Measurements from ENCODE around the gene BABAM2. TPM values are rescaled to one million over a fixed set of nuclear protein-coding genes. Genes with fewer than 3 reads are reported as not detected.

BABAM2 gene
- total RNA-seq, 1 donor from 2014 or later = 46.7 TPM

DNA sequence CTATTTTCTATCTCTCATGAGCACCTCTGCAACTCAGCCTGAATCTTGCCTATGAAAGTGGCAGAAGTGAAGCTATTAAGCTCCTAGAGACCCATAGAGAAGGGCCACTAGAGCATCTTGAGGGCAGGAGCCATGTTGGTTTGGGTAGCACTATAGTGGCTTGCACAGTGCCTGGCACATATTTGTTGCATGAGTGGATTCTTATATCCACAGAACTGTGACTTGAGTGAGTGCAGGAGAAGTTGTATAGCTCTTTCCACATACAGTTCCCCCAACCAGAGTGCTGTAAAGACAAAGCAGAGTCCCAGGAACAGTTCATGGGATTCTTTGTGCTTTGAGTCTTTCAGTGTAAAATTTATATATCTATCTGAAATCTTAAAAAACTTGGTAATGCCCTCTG is 296.7 kb downstream of the BABAM2 start:
- H3K27me3 Mint-ChIP-seq = no peaks in the 10 kb centered on the region
- no peak overlapping the region for H3K27ac Mint-ChIP-seq
- no peak for DNase-seq
- H3K4me1 Mint-ChIP-seq = no peaks in the 10 kb centered on the region
- intact Hi-C loops (cut with micrococcal nuclease) = no loop called here
- peaks cover 4% of the 10 kb centered on the region for H3K9me3 Mint-ChIP-seq
- H3K4me3 Mint-ChIP-seq = no peak overlapping the region
- H3K36me3 Mint-ChIP-seq (ENCODE audit: low read depth) = peaks cover 5% of the 10 kb centered on the region

DNA sequence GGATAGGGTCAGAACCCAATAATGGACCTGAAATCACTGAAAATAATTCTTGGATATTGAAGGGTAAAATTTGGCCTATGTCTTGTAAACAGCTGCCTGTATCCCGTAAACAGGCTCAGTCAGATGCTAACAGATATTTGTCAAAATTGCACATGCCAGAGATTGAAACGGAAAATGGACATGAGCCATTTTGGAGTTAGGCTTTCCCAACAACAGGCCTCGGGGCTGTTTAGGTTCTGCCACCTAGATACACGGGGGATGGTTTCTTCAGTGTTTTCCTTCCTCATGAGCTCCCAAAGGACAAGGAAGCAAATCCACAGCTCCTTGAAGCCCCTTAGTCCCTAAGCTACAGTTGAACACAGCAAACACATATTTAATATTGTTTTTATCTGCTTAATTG is 297.9 kb downstream of the BABAM2 start:
- Mint-ChIP-seq H3K4me1 (no peaks in the 10 kb centered on the region), H3K27ac (no peak overlapping the region)

DNA sequence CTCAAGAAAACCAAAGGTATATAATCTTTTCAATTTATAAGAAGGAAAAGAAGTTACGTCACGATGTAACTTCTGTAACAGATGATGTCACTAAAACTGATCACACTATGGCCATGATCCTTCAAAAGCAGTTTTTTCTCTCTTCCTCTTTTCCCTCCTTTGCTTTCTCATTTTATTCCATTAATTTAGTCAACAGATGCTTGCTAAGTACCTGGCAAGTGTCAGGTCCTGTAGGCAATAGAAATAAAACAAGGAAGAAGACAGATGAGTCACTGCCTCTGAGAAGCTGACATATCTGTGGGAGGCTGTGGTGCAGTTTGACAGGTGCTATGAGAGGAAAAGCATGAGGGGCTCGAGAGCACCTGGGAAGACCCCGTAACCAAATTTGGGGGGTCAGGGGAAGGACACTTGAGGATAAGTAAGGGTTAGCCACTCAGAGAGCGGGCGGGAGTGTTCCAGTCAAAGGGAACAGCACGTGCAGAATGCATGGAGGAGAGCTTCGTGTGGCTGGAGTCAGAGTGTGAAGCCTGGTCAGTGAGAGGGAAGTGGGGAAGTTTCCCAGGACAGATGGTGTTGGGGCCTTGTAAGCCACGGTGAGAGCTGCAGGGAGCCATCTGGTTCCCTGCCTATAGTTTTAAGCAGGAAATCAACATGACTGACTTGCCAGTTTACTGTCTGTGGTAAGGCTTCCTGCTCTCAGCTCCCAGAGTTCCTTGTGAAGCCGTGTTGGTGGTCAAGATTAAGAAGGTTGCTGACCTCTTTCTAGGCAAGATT is 303.3 kb downstream of the BABAM2 start:
- H3K4me3 Mint-ChIP-seq = no peak overlapping the region
- peaks cover 4% of the 10 kb centered on the region for H3K9me3 Mint-ChIP-seq
- H3K27ac Mint-ChIP-seq = no peak overlapping the region
- H3K36me3 Mint-ChIP-seq (ENCODE audit: low read depth) = peaks cover 4% of the 10 kb centered on the region
- intact Hi-C loops (cut with micrococcal nuclease) = no loop called here
- H3K27me3 Mint-ChIP-seq = no peaks in the 10 kb centered on the region
- H3K4me1 Mint-ChIP-seq = peaks cover 13% of the 10 kb centered on the region
- no peak for DNase-seq

More for the DNA sequence above, 297.9 kb downstream of the BABAM2 start:
- Mint-ChIP-seq H3K9me3 (peaks cover 4% of the 10 kb centered on the region), H3K36me3 (ENCODE audit: low read depth) (peaks cover 5% of the 10 kb centered on the region), H3K4me3 (no peak overlapping the region), H3K27me3 (no peaks in the 10 kb centered on the region)
- no peak for DNase-seq
- intact Hi-C loops (cut with micrococcal nuclease) = no loop called here

DNA sequence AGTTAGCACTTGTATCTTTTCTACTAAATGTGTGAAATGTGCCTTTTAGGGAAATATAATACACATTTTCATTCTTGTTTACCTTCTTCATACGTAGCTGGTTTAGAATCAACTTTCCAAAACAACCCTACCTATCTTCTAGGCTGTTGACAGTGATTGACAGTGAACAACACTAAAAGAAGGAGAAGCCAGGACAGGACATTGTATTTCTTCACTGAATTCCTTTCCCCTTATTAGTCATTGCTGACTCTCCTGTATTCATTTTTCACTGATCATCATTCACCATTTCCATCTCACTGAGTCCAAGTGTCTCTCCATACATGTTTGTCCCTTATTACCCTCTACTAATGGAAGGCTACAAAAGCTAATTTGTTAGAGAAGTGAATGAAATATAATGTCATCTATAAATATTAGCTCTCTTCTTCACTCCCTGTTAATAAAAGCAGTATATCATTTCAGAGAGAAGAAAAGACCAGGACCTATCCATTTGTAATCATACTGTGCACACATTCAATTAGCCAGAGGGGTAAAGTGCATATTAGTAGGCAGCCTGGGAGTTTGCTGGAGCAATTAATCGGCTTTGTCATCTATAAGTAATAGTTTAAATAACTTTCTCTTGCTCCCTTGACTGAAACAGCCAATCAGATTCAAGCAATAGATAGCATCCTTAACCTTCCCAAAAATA is 309.6 kb downstream of the BABAM2 start:
- Mint-ChIP-seq H3K36me3 (ENCODE audit: low read depth) (peaks cover 8% of the 10 kb centered on the region), H3K4me3 (no peak overlapping the region), H3K27ac (no peak overlapping the region), H3K4me1 (peaks cover 6% of the 10 kb centered on the region), H3K9me3 (no peaks in the 10 kb centered on the region), H3K27me3 (no peaks in the 10 kb centered on the region)
- intact Hi-C loops (cut with micrococcal nuclease) = no loop called here
- no peak for DNase-seq

DNA sequence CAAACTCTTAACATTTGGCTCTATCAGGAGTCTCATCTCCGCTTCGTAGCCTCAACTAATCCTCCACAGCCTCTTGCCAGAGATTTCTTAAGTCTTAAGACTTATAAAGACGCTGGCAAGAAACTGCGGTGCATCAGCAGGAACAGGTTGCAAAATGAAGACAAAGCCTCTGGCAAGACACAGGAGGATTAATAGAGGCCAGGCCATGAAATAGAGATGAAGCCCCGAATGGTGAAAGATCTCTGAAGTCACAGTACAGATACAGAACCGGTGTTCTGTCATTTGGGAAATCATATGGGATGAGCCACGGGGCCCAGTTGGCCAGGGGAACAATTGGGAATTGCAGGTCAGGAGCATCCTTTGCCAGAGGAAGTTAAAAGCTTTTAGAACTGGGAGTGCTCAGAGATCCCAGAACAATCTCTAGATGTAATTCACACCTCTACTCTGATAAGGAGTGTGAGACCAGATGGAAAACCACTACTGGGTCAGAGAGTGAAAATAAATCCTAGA is 311.2 kb downstream of the BABAM2 start:
- Mint-ChIP-seq H3K27me3 (peaks cover 2% of the 10 kb centered on the region), H3K27ac (no peak overlapping the region), H3K4me1 (peaks cover 6% of the 10 kb centered on the region), H3K4me3 (no peak overlapping the region), H3K9me3 (no peaks in the 10 kb centered on the region), H3K36me3 (ENCODE audit: low read depth) (peaks cover 9% of the 10 kb centered on the region)
- DNase-seq = no peak
- intact Hi-C loops (cut with micrococcal nuclease) = no loop called here

DNA sequence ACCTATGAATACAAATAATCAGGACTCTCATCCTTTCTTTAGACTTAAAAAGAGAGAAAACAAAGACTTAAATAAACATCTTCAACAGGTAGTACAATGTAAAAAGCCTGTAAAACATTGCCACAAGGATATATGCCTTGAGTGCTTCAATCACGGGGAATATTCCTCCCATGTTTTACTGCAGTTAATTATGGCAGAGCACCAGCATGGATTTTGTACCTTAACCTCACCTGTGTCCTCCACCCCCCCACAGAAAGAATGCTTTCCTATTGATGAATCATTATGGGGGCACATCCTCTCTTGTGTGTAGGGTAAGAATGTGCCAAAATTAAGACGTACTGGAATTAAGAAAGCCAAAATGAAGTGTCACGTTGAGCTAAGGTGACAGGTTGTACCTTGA is 312.2 kb downstream of the BABAM2 start:
- Mint-ChIP-seq H3K27ac (no peak overlapping the region), H3K4me1 (no peaks in the 10 kb centered on the region), H3K36me3 (ENCODE audit: low read depth) (peaks cover 6% of the 10 kb centered on the region), H3K9me3 (no peaks in the 10 kb centered on the region), H3K4me3 (no peak overlapping the region), H3K27me3 (peaks cover 2% of the 10 kb centered on the region)
- DNase-seq = no peak
- intact Hi-C loops (cut with micrococcal nuclease) = no loop called here

DNA sequence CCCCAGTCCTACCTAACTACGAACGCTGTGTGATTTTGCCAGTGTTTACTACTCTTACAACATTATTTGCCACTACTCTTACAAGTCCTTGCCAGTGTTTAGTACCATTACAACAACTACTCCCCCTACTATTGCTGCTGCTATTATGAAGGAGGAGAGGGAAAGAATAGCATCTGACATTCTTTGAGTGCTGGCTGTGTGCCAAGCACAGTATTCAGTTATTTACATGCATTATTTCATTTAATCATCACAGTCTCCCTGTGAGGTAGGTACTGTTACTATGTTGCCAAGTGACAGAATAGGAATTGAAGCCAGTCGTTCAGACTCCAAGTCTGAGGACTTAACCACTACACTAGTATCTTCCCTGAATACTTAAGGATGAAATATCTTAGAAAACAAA is 316.2 kb downstream of the BABAM2 start:
- Mint-ChIP-seq H3K9me3 (no peaks in the 10 kb centered on the region), H3K4me3 (no peak overlapping the region), H3K4me1 (no peaks in the 10 kb centered on the region), H3K36me3 (ENCODE audit: low read depth) (peaks cover 6% of the 10 kb centered on the region), H3K27me3 (peaks cover 2% of the 10 kb centered on the region), H3K27ac (no peak overlapping the region)
- intact Hi-C loops (cut with micrococcal nuclease) = no loop called here
- no peak for DNase-seq

DNA sequence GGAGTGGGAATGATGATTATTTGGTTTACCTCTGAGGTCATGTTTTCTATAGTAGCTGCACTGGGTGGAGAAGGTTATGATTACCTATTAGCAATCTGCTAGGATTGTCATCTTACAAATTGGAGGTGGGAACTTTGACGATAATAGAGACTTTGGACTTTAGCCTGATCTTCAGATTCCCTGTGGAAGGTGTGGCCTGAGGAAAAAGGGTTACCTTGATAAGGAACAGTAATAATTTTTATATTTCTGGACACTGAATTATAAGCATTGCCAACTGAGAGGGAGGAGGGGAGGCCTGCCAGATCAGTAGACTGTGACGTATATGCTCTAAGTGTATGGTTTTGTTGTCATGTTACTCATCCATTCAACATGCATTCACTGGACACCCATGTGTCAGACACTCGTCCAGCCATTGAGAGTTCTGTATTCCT is 318.7 kb downstream of the BABAM2 start:
- intact Hi-C loops (cut with micrococcal nuclease) = no loop called here
- peaks cover 1% of the 10 kb centered on the region for H3K36me3 Mint-ChIP-seq (ENCODE audit: low read depth)
- peaks cover 2% of the 10 kb centered on the region for H3K27me3 Mint-ChIP-seq
- no peak overlapping the region for H3K27ac Mint-ChIP-seq
- no peaks in the 10 kb centered on the region for H3K9me3 Mint-ChIP-seq
- no peaks in the 10 kb centered on the region for H3K4me1 Mint-ChIP-seq
- DNase-seq = no peak
- H3K4me3 Mint-ChIP-seq = no peak overlapping the region

DNA sequence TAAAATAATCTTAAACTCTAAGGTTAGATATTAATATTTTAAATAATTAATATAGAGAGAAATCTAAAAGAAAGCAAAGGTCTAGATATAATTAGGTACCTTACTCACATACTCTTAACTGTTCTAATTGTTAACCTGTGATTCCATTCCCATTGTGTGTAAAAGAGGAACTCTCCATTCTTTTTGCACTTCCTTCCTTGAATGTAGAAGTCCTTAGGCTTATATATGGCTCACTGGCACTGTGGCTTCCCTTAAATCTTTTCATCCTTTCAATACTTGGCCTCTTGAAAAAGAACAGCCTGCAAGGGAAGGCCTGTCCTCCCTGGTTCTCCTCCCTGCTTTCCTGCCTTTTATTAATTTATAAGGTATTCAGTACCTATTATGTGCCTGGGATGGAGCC is 319.3 kb downstream of the BABAM2 start:
- Mint-ChIP-seq H3K4me1 (no peaks in the 10 kb centered on the region), H3K36me3 (ENCODE audit: low read depth) (peaks cover 1% of the 10 kb centered on the region), H3K4me3 (no peak overlapping the region), H3K27me3 (peaks cover 2% of the 10 kb centered on the region), H3K27ac (no peak overlapping the region), H3K9me3 (no peaks in the 10 kb centered on the region)
- intact Hi-C loops (cut with micrococcal nuclease) = no loop called here
- DNase-seq = no peak

DNA sequence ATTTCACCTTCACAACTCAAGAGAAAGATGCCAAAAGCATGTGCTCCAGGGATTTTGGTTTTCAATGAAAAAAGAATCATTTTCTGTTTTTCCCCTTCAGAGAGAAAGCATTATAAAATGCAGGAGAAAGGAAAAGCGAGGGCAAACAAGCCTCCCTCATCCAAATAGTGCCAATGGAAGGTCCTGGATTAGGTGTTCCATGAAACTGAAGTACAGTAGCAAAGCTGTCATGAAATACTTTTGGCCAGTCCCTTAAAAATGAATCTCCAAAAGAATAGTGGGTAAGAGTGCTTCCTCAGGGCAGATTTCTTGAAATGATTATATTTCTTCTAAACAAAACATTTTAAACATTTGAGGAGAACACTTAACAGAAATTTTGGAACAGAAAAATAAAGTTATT is 320.0 kb downstream of the BABAM2 start:
- intact Hi-C loops (cut with micrococcal nuclease) = no loop called here
- Mint-ChIP-seq H3K36me3 (ENCODE audit: low read depth) (peaks cover 1% of the 10 kb centered on the region), H3K4me3 (no peak overlapping the region), H3K27ac (no peak overlapping the region), H3K9me3 (no peaks in the 10 kb centered on the region), H3K4me1 (no peaks in the 10 kb centered on the region), H3K27me3 (peaks cover 2% of the 10 kb centered on the region)
- no peak for DNase-seq

DNA sequence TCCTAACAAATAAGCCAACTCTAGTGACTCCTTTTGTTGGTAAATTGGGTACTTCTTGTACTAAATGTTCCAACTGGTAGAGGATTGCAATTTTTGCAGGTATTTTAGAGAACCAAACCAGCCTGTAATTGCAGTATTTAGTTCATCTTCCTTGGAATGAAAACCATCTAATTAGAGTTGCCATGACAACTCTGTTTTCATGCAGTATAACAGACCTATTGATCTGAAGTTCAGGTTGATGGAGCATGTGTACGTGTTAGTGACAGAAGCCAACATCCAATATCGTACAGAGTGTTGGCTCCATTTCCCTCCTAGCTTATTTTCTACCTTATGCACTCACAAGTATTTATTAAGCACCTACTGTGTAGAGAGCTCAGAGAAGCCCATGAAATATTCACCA is 325.8 kb downstream of the BABAM2 start:
- Mint-ChIP-seq H3K9me3 (no peaks in the 10 kb centered on the region), H3K36me3 (ENCODE audit: low read depth) (peaks cover 3% of the 10 kb centered on the region)

DNA sequence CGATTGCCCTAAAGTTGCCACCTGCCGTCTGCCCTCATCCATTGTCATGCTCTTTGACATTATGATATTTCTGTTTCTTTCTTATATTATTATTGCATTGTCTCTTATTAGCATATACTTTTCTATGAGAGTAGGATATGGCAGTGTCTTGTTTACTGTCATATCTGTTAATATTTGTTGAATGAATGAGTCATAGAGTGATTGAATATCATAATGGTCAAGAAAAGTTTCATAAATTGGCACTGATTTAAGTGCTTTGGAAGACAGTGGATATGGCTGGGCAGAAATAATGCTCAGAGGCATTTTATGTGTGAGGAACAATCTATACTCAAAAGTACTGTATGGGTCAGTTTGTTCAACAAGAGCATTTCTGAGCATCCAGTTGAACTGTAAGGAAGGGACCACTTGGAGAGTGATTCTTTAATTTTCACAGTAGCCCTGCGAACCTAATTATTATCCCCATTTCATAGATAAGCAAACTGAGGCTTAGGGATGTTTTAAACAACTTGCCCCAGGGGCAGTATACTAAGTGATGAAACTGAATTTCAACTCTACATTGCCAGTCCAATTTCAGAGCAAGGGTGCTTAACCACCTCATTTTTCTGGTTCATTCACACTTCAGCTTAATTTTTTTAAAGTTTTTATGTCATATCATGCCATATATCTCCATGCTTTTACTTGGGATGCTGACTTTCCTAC is 326.7 kb downstream of the BABAM2 start:
- H3K36me3 Mint-ChIP-seq (ENCODE audit: low read depth) = peaks cover 3% of the 10 kb centered on the region
- DNase-seq = no peak
- no peak overlapping the region for H3K4me3 Mint-ChIP-seq
- intact Hi-C loops (cut with micrococcal nuclease) = no loop called here
- H3K27me3 Mint-ChIP-seq = peaks cover 3% of the 10 kb centered on the region
- no peak overlapping the region for H3K27ac Mint-ChIP-seq
- no peaks in the 10 kb centered on the region for H3K9me3 Mint-ChIP-seq
- H3K4me1 Mint-ChIP-seq = peaks cover 4% of the 10 kb centered on the region

More for the DNA sequence above, 325.8 kb downstream of the BABAM2 start:
- H3K4me1 Mint-ChIP-seq = peaks cover 4% of the 10 kb centered on the region
- intact Hi-C loops (cut with micrococcal nuclease) = no loop called here
- no peak for DNase-seq
- H3K27ac Mint-ChIP-seq = no peak overlapping the region
- peaks cover 3% of the 10 kb centered on the region for H3K27me3 Mint-ChIP-seq
- no peak overlapping the region for H3K4me3 Mint-ChIP-seq

DNA sequence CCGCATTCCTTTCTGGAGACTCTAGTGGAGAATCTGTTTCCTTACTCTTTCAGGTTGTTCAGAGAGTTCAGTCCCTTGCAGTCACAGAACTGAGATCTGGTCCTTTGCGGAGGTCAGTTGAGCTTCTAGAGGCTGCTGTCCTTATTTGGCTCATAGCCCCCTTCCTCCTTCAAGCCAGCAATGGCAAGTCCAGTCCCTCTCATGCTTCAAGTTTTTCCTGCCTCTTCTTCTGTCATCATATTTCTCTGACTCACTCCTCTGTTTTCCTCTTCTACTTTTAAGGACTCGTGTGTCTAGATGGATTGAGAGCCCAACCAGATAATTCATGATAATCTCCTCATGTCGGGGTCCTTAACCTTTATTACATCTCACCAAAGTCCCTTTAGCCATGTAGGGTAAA is 328.6 kb downstream of the BABAM2 start:
- no peak overlapping the region for H3K4me3 Mint-ChIP-seq
- H3K9me3 Mint-ChIP-seq = no peaks in the 10 kb centered on the region
- peaks cover 4% of the 10 kb centered on the region for H3K36me3 Mint-ChIP-seq (ENCODE audit: low read depth)
- DNase-seq = no peak
- intact Hi-C loops (cut with micrococcal nuclease) = no loop called here
- H3K27ac Mint-ChIP-seq = no peak overlapping the region
- H3K27me3 Mint-ChIP-seq = peaks cover 3% of the 10 kb centered on the region
- peaks cover 4% of the 10 kb centered on the region for H3K4me1 Mint-ChIP-seq

DNA sequence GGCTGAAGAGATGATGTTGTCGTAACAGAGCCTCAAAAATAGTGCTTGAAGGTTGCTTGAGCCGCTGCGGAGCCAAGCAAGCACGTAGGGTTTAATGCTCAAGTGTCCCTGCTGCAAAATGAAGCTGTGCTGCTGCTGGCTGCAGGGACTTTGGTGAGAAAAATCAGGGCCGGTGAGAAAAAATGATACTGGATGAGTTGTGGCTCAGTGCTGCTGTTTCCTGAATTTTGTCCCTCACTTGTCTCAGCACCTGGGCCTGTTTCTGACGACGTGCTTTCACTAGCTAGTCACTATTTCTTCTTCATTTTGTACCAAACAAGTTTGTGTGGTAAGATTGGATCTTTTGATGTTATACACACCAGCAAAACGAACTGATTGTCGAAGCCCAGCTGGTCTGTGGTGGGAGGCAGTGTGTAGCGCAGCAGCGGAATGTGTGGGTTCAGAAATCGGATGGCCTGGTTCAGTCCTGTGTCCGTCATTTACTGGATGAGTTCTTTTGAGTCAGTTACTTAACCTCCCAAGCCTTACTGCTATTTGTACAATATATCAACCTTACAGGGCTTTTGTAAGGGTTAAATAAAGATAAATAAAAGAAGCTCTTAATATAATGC is 329.3 kb downstream of the BABAM2 start:
- DNase-seq = no peak
- intact Hi-C loops (cut with micrococcal nuclease) = no loop called here
- H3K27me3 Mint-ChIP-seq = peaks cover 3% of the 10 kb centered on the region
- peaks cover 4% of the 10 kb centered on the region for H3K36me3 Mint-ChIP-seq (ENCODE audit: low read depth)
- H3K9me3 Mint-ChIP-seq = no peaks in the 10 kb centered on the region
- H3K4me1 Mint-ChIP-seq = peaks cover 6% of the 10 kb centered on the region
- H3K4me3 Mint-ChIP-seq = no peak overlapping the region
- H3K27ac Mint-ChIP-seq = no peak overlapping the region

Measured in activated CD4-positive, alpha-beta T cell treated with anti-CD3 and anti-CD28 coated beads, Interleukin-2, amount 10 ng/mL, durations not matched to agents 24 days and 14 days (primary cell).